Measurements from ENCODE around the gene CCDC169.

The CCDC169 gene

DNA sequence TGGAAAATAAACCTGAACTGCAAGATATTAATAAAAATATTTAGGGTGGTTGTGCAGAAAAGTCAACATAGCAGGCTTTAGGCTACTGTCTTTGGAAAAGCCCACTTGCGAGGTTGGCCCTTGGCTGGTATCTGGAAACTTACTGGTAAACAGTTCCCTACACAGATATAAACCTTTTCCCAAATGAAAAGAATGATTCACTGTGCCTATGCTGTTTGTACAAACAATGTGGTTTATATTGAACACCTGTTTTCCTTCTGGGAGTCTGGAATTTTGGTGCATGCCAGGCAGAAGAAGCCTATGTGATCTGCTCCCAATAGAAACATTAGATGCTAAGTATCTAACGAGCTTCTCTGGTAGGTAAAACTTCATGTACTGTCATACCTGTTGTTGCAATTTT, 53.5 kb downstream of the CCDC169 start:
- no peak for DNase-seq (ENCODE audit: low read depth in 2 of 2)

DNA sequence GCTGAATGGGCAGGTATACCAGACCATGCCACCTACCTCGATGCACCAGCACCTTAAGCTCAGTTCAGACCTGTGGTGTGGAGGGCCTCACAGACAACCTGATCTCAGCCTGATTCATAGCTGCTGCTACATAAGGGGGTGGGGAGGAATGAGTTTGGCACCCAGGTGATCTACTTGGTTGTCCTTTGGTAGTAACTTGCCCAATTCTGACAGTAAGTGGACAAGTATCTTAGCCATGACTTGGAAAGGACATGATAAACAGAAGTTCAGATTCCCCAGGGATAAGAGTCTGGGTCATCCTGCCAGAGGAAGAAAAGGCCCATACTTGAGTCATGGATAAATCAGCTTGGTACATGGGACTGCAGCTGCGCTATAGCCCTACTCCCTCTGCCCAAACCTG, 54.9 kb downstream of the CCDC169 start:
- DNase-seq (ENCODE audit: low read depth in 2 of 2): no peak

DNA sequence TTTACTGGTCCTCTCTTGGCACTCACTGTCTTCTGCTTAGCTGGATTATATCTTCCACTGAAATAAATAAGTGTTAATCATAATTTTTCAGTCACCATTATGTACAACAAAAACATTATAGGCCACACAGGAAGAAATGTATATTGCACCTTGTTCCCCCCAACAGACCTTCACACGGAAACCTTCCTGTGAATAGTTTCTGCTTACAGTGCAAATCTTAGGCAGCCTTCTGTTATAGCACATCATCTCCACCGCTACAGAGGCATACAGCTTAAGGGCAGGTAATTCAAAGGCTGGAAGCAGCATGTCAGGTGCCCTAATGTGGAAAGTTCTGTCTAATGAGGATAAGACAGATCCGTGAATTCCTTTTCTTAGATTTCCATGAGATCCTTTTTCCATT, 66.4 kb downstream of the CCDC169 start:
- no peak for DNase-seq (ENCODE audit: low read depth in 2 of 2)

- DNase-seq (ENCODE audit: low read depth in 2 of 2): no peak
These were observed 72.9 kb downstream of the CCDC169 start for GRCh38 chr13:36224730-36225129.

DNA sequence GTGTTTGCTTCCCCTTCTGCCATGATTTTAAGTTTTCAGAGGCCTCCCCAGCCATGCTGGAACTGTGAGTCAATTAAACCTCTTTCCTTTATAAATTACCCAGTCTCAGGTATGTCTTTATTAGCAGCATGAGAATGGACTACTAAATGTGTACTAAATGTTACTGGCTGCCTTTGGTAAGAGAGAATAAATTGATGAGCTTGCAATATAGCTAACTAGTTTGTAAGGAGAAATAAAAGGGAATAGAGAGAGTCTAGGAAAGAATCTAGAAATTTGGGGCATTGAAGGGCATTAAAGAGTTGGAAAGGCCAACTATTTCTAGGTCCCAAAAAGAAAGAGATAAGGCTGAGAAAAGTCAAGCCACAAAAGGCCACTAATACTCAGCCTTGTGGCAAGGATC, 77.7 kb downstream of the CCDC169 start:
- no peak for DNase-seq (ENCODE audit: low read depth in 2 of 2)

DNA sequence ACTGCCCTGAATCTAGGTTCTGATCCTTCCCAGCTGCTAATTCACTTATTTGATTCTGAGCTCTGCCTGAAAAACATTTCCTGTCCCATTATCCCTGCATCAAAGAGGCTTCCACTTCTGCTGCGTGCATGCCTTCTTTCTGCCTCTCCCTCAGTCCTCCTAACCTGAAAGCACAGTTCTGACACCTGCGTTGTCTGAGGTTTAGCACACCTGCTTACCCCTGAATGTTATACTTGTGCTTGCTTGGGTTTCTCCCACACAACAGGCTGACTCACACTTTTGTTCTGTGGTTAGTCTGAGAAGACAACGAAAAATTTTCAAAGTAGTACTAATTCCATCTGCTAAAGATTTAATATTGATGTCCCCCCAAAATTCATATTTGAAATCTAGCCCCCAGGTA, 80.2 kb downstream of the CCDC169 start:
- DNase-seq (ENCODE audit: low read depth in 2 of 2): no peak

DNA sequence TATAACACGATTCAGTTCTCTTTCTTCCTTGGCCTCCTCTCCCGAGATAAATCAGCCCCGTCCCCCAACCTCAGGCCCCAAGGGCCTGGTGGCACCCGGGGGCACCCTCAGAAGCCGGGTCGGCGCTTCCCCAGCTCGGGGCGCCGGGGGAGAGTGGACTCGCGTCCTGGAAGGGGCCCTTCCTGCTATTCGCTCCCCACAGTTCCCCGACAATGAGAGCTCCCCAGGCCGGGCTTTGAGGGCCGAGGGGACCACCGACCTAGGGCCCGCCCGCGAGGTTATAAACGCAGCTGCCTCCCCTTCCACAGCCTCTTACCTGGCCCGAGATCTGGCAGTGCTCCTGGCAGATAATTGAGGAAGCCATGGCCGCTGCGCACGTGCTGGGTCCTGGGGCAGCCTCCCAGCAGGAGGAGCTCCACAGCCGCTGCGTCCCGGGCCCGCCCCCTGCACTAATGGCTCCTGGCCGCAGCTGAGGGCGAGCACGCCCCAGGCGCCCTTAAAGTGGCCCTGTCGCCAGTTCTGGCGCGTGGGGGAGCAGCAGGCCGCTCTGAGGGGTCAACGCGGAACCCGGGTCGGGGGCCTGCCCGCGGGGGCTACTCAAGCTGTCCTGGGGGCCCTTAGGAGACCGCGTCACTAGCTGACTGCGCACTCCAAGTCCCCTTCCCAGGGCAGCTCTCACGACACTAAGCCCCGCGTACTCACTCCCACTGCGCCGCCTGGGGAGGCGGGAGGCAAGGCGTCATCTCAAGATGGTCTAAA, 83.3 kb downstream of the CCDC169 start, which contains the start of gene SOHLH2:
SOHLH2 (minus strand) TSS at position 394 of the 759 bp plus-strand sequence; CDS start at position 364, 30 bp downstream.
- no peak for DNase-seq (ENCODE audit: low read depth in 2 of 2)

GRCh38 chr13:36212789-36213188, 84.8 kb downstream of the CCDC169 start:
- no peak for DNase-seq (ENCODE audit: low read depth in 2 of 2)

- DNase-seq (ENCODE audit: low read depth in 2 of 2): no peak
These were observed 86.0 kb downstream of the CCDC169 start for GRCh38 chr13:36211567-36211966.

GRCh38 chr13:36210738-36211137, 86.9 kb downstream of the CCDC169 start:
- DNase-seq (ENCODE audit: low read depth in 2 of 2): no peak

DNA sequence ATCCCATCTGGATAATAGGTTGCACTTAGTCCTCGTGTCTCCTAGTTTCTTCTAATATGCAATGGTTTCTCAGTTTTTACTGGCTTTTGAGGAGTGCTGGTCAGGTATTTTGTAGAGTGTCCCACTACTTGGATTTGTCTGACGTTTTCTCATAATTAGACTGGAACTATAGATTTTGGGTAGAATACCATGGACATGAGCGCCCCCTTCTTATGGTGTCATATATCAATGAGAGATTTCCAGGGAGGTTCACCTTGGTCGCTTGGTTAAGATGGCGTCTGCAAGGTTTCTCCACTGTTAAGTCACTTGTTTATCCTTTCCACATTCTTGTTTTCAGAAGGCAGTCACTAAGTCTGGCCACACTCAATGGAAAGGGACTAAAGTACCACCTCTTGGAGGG, 89.9 kb downstream of the CCDC169 start:
- DNase-seq (ENCODE audit: low read depth in 2 of 2): no peak

- DNase-seq (ENCODE audit: low read depth in 2 of 2): no peak
These were observed 104.3 kb downstream of the CCDC169 start for GRCh38 chr13:36193151-36193855.

GRCh38 chr13:36192166-36192565, 105.4 kb downstream of the CCDC169 start:
- DNase-seq (ENCODE audit: low read depth in 2 of 2): no peak

DNA sequence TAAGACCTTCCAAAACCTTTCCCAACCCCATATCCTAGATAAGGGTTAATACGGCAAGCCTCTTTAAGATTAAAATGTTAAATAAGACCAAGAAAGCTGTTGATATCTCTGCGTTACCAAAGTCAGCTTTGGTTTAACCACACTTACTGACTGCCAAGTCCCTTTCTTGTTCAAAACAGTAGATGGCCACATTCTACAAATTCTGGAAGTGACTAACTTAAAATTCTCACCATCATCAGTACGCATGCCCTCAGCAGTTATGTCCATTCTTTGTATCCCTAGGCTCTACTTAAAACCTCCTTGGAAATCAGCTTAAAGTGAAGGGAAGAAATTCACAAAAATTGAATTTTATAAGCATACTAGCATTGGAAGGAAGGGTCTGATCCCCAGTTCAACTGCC, 106.8 kb downstream of the CCDC169 start:
- no peak for DNase-seq (ENCODE audit: low read depth in 2 of 2)

DNA sequence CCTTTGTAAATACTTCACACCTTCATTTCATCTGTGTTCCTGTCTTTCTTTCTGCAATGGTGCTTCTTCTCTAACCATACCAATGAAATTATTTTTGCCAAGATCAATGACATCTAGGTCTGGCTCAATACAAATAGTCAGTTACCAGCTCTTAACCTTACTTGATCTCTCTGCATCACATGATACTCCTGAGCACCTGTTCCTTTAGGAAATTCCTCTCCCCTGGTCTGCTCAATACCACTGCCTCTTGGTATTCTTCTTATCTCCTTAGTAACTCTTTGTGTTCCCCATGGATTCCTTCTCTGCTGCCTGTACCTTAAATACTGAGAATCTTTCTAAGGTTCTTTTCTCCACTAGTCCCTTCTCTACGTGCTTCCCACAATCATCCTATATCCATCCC, 109.2 kb downstream of the CCDC169 start:
- DNase-seq (ENCODE audit: low read depth in 2 of 2): no peak

DNA sequence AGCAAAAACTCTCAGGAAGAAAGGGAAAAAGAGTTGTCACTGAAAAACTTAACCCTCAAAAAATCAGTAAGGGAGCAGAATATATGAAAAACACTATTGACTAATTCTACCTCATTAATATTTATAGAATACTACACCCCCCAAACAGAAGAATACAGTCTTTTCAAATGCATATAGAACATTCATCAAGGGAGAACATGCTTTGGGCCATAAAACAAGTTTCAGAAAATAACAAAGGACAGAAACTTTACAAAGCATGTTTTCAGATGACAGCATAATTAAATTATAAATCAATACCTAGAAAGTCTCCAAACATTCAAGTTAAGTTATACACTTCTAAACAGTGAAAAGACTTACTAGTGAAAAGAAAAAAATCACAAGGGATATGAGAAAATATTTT, 113.7 kb downstream of the CCDC169 start:
- no peak for DNase-seq (ENCODE audit: low read depth in 2 of 2)
